HG03064 (cell line): Measurements from ENCODE around the gene NRK.
"Not testable (repeated sequence)": the region's sequence is repeated elsewhere in the genome, so short reads cannot be mapped to it uniquely, and the experiment has no call there.

Experiments
- ATAC-seq: cut with Tn5 transposase; IDR thresholded peaks from one replicate; pipeline ENCODE4 v1.9.1; 2021; ENCODE audit warnings: low read depth; ENCODE audit not compliant: unreplicated experiment

Gene NRK

GRCh38 chrX:105876658-105877057, 54.3 kb downstream of the NRK start:
- ATAC-seq = no peak

- no peak for ATAC-seq
Measured at GRCh38 chrX:105880491-105880890, 58.2 kb downstream of the NRK start.

GRCh38 chrX:105882581-105883275, 60.4 kb downstream of the NRK start:
- ATAC-seq = no peak

- no peak for ATAC-seq
Measured at GRCh38 chrX:105894721-105895120, 72.4 kb downstream of the NRK start.

GRCh38 chrX:105909576-105909975, 87.2 kb downstream of the NRK start:
- no peak for ATAC-seq

- ATAC-seq = no peak
Measured at GRCh38 chrX:105910563-105911105, 88.3 kb downstream of the NRK start.

GRCh38 chrX:105945266-105945665, 122.9 kb downstream of the NRK start:
- ATAC-seq = no peak

GRCh38 chrX:105969487-105969886, 147.1 kb downstream of the NRK start:
- no peak for ATAC-seq

- no peak for ATAC-seq
Measured at GRCh38 chrX:105972690-105973386, 150.5 kb downstream of the NRK start.

- ATAC-seq = no peak
Measured at GRCh38 chrX:105973387-105973739, 151.0 kb downstream of the NRK start.

GRCh38 chrX:105975382-105975781, 153.0 kb downstream of the NRK start:
- ATAC-seq = no peak

- no peak for ATAC-seq
Measured at GRCh38 chrX:105981772-105982485, 159.6 kb downstream of the NRK start.

GRCh38 chrX:105988487-105988886, 166.1 kb downstream of the NRK start:
- ATAC-seq = not testable (repeated sequence)

- no peak for ATAC-seq
Measured at GRCh38 chrX:105999294-105999693, 177.0 kb downstream of the NRK start.

- ATAC-seq = no peak
Measured at GRCh38 chrX:106000203-106000602, 177.9 kb downstream of the NRK start.

- not testable (repeated sequence) for ATAC-seq
Measured at GRCh38 chrX:106000609-106001008, 178.3 kb downstream of the NRK start.

- no peak for ATAC-seq
Measured at GRCh38 chrX:106005684-106006083, 183.3 kb downstream of the NRK start.

- ATAC-seq = no peak
Measured at GRCh38 chrX:106007815-106008214, 185.5 kb downstream of the NRK start.
